ENCODE data around the gene HACL1.
"Not testable (repeated sequence)": the region's sequence is repeated elsewhere in the genome, so short reads cannot be mapped to it uniquely, and the experiment has no call there.

The HACL1 gene

GRCh38 chr3:15629860-15630597 is 28.7 kb upstream of the HACL1 start:
- peak; percentile 35 for FAIRE-seq

GRCh38 chr3:15628967-15629366 is 27.6 kb upstream of the HACL1 start:
- FAIRE-seq, result no peak

- no peak for FAIRE-seq
Measured at GRCh38 chr3:15623535-15624440, 22.4 kb upstream of the HACL1 start.

GRCh38 chr3:15619659-15620464 is 18.5 kb upstream of the HACL1 start:
- FAIRE-seq, result not testable (repeated sequence)

GRCh38 chr3:15616053-15616452 is 14.7 kb upstream of the HACL1 start:
- no peak for FAIRE-seq

GRCh38 chr3:15614958-15615357 is 13.6 kb upstream of the HACL1 start:
- FAIRE-seq, result no peak

- peak; percentile 26 for FAIRE-seq
Measured at GRCh38 chr3:15612001-15612400, 10.6 kb upstream of the HACL1 start.

GRCh38 chr3:15611018-15611417 is 9.6 kb upstream of the HACL1 start:
- FAIRE-seq, result no peak

- FAIRE-seq, result no peak
Measured at GRCh38 chr3:15610082-15610759, 8.9 kb upstream of the HACL1 start.

- FAIRE-seq, result no peak
Measured at GRCh38 chr3:15606434-15606891, 5.1 kb upstream of the HACL1 start.

GRCh38 chr3:15604584-15604983 is 3.2 kb upstream of the HACL1 start:
- FAIRE-seq, result not testable (repeated sequence)

- not testable (repeated sequence) for FAIRE-seq
Measured at GRCh38 chr3:15602816-15603215, 1.4 kb upstream of the HACL1 start.

GRCh38 chr3:15602146-15602536 is 772 bp upstream of the HACL1 start:
- FAIRE-seq, result no peak

- no peak for FAIRE-seq
Measured at GRCh38 chr3:15601046-15601398, 347 bp downstream of the HACL1 start.

- no peak for FAIRE-seq
Measured at GRCh38 chr3:15595955-15596354, 5.4 kb downstream of the HACL1 start.

- no peak for FAIRE-seq
Measured at GRCh38 chr3:15592968-15593367, 8.4 kb downstream of the HACL1 start.

- FAIRE-seq, result no peak
Measured at GRCh38 chr3:15591928-15592327, 9.4 kb downstream of the HACL1 start.

GRCh38 chr3:15591242-15591641 is 10.1 kb downstream of the HACL1 start:
- no peak for FAIRE-seq

- no peak for FAIRE-seq
Measured at GRCh38 chr3:15585111-15585845, 16.1 kb downstream of the HACL1 start.

- no peak for FAIRE-seq
Measured at GRCh38 chr3:15581471-15582394, 19.6 kb downstream of the HACL1 start.

GRCh38 chr3:15579051-15579450 is 22.3 kb downstream of the HACL1 start:
- FAIRE-seq, result no peak

Measured in endometrium (tissue), 2 donors.